Measurements from ENCODE around the gene CENPL. TPM values are rescaled to one million over a fixed set of nuclear protein-coding genes. Genes with fewer than 3 reads are reported as not detected.
A peak's percentile ranks its signal among the peaks of the same experiment; 100 is the strongest.
"Not testable (repeated sequence)": the region's sequence is repeated elsewhere in the genome, so short reads cannot be mapped to it uniquely, and the experiment has no call there.

Gene CENPL
- total RNA-seq, 2 experiments from 2014 or later, result 24.5 to 26.3 TPM

DNA sequence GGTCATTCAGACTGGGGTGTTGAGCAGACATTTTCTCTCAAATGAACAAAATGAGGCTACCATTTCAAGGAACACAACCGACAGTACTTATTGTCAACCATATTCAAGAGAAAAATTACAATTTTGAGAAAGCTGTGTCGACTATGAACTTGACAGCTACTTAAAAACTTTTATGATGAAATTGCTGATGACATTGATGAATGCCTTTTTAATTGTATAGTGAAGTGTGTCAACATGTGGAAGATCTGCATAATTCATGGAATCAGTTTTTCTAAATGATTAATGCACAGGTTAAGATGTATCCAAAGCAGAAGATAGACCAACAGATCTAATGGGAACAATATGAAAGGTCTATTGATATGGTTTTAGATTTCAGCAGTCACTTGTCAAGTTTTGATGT is 34.8 kb downstream of the CENPL start:
- Mint-ChIP-seq H3K4me3 (no peak overlapping the region), H3K4me1 (ENCODE audit: low read depth) (no peaks in the 10 kb centered on the region), H3K27ac (no peak overlapping the region), H3K27me3 (no peaks in the 10 kb centered on the region), H3K9me3 (no peaks in the 10 kb centered on the region), H3K36me3 (peaks cover 18% of the 10 kb centered on the region)
- ChIA-PET CTCF (interaction anchor here (0.8 kb wide), 1 partner anchor 288 kb away, joined by 3 read pairs; no protein-coding TSS in a partner anchor), POLR2A (no interaction called here)
- DNase-seq, result no peak
- intact Hi-C loops (cut with micrococcal nuclease), result no loop called here

DNA sequence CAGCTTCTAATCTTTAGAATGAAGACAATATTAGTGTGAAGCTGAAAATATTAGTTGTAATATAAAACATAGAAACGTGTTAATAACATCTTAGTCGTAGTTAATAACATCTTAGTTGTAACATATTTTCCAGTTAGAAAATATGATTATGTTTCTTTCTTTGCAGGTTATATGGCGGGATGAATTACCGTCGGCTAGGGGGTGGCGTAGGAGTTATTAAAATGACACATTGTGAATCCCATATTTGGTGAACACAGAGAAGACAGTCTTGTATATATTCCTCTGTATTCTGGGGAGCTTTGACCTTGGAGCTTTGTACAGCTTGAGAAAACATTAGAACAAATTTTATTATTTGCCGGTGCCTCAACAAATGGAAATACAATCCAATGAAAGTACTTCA is 39.7 kb downstream of the CENPL start:
- intact Hi-C loops (cut with micrococcal nuclease), result no loop called here
- POLR2A ChIA-PET, result no interaction called here
- Mint-ChIP-seq H3K27ac (no peak overlapping the region), H3K27me3 (no peaks in the 10 kb centered on the region), H3K4me1 (ENCODE audit: low read depth) (no peaks in the 10 kb centered on the region), H3K9me3 (no peaks in the 10 kb centered on the region), H3K36me3 (peaks cover 27% of the 10 kb centered on the region), H3K4me3 (no peak overlapping the region)
- DNase-seq, result no peak
- CTCF ChIA-PET, result no interaction called here

DNA sequence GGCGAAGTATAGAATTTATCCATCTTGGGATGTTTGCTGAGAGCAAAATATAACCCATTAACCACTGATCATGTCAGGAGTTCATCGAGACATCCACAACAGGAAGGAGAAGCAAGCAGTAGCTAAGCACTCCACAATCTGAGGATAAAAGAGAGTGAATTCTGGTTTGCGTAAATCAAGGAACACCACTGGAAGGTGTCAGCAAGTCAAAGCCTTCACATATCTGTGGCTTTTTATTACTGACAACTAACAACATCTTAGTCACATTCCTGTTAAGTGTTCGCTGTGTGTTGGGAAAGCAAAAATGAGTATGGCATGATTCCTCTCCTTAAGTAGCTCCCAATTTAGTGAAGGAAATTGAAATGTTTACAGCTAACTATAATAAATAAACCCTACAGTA is 44.7 kb downstream of the CENPL start:
- intact Hi-C loops (cut with micrococcal nuclease), result no loop called here
- H3K4me1 Mint-ChIP-seq (ENCODE audit: low read depth), result no peaks in the 10 kb centered on the region
- no peaks in the 10 kb centered on the region for H3K9me3 Mint-ChIP-seq
- CTCF ChIA-PET, result no interaction called here
- H3K36me3 Mint-ChIP-seq, result peaks cover 44% of the 10 kb centered on the region
- POLR2A ChIA-PET, result no interaction called here
- no peak overlapping the region for H3K27ac Mint-ChIP-seq
- no peak for DNase-seq
- H3K4me3 Mint-ChIP-seq, result no peak overlapping the region
- H3K27me3 Mint-ChIP-seq, result no peaks in the 10 kb centered on the region

- ChIA-PET POLR2A (no interaction called here), CTCF (no interaction called here)
- H3K4me1 Mint-ChIP-seq (ENCODE audit: low read depth), result peaks cover 2% of the 10 kb centered on the region
- H3K36me3 Mint-ChIP-seq, result peaks cover 34% of the 10 kb centered on the region
- H3K9me3 Mint-ChIP-seq, result no peaks in the 10 kb centered on the region
- H3K27me3 Mint-ChIP-seq, result no peaks in the 10 kb centered on the region
- no peak overlapping the region for H3K4me3 Mint-ChIP-seq
- intact Hi-C loops (cut with micrococcal nuclease), result no loop called here
- DNase-seq, result no peak
- H3K27ac Mint-ChIP-seq, result no peak overlapping the region
Measured at GRCh38 chr1:173775578-173776226, 49.0 kb downstream of the CENPL start.

DNA sequence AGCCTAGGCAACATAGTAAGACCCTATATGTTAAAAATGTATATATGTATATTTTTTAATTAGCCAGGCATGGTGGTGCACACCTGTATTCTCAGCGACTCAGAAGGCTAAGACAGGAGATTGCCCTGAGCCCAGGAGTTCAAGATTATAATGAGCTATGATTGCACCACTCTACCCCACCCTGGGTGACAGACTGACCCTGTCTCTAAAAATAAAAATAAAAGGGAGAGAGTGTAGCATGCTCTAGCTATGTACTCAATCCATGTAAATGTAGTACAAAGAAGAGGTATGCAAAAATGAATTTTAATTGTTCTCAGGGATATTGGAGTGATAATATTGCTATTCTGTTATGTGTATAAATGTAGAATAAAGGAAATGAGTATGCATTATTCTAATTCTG is 53.1 kb downstream of the CENPL start:
- Mint-ChIP-seq H3K27me3 (no peaks in the 10 kb centered on the region), H3K4me1 (ENCODE audit: low read depth) (peaks cover 28% of the 10 kb centered on the region), H3K27ac (no peak overlapping the region), H3K9me3 (no peaks in the 10 kb centered on the region), H3K36me3 (peaks cover 23% of the 10 kb centered on the region), H3K4me3 (no peak overlapping the region)
- ChIA-PET POLR2A (no interaction called here), CTCF (no interaction called here)
- DNase-seq, result no peak
- intact Hi-C loops (cut with micrococcal nuclease), result loop anchor here (2.0 kb wide), 1 partner anchor 57 kb away; the partner anchor contains the start of gene KLHL20

DNA sequence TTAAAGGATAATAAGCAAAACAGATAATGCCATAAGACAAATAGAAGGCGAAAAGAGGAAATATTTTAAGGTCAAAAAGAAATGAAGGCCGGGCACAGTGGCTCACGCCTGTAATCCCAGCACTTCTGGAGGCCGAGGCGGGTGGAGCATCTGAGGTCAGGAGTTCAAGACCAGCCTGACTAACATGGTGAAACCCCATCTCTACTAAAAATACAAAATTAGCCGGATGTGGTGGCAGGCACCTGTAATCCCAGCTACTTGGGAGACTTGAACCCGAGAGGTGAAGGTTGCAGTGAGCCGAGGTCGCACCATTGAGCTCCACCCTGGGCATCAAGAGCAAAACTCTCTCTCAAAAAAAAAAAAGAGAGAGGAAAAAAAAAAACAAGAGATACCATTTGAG is 54.4 kb downstream of the CENPL start:
- H3K27ac Mint-ChIP-seq, result peak overlapping the region; percentile 23
- peaks cover 28% of the 10 kb centered on the region for H3K4me1 Mint-ChIP-seq (ENCODE audit: low read depth)
- intact Hi-C loops (cut with micrococcal nuclease), result loop anchor here (2.0 kb wide), 1 partner anchor 56 kb away; the partner anchor contains the start of gene KLHL20
- peaks cover 16% of the 10 kb centered on the region for H3K36me3 Mint-ChIP-seq
- POLR2A ChIA-PET, result interaction anchor here (0.6 kb wide), 1 partner anchor 883 kb away, joined by 4 read pairs; no protein-coding TSS in a partner anchor
- H3K27me3 Mint-ChIP-seq, H3K4me3 Mint-ChIP-seq, H3K9me3 Mint-ChIP-seq: not testable (repeated sequence)
- peak; percentile 56 for DNase-seq
- CTCF ChIA-PET, result interaction anchor here (0.7 to 1.2 kb wide), 2 partner anchors 350 to 1028 kb away, joined by 3 read pairs; no protein-coding TSS in a partner anchor

GRCh38 chr1:173768827-173769226 is 55.9 kb downstream of the CENPL start:
- intact Hi-C loops (cut with micrococcal nuclease), result no loop called here
- H3K4me1 Mint-ChIP-seq (ENCODE audit: low read depth), result peaks cover 28% of the 10 kb centered on the region

DNA sequence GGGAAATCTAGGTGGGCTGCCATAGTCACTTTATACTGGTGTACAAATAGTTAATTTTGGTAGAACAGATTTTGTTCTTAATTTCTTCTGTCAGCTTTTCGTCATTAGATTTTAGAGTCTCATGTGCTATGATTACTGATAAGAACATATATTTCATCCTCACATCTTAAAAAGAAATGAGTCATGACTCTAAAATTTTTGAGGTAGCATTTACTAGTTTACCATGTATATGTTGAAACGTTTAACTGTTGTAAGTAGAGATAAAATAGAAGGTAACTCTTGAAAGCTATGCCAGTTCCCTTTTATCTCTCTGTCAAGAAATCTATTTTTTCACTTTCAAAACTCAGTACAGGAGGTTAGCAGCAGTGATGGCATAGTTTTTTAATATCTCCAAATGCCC is 56.5 kb downstream of the CENPL start:
- Mint-ChIP-seq H3K27me3 (no peaks in the 10 kb centered on the region), H3K36me3 (peaks cover 30% of the 10 kb centered on the region), H3K27ac (no peak overlapping the region), H3K9me3 (peaks cover 15% of the 10 kb centered on the region), H3K4me1 (ENCODE audit: low read depth) (peaks cover 28% of the 10 kb centered on the region), H3K4me3 (no peak overlapping the region)
- ChIA-PET CTCF (no interaction called here), POLR2A (no interaction called here)
- no peak for DNase-seq
- intact Hi-C loops (cut with micrococcal nuclease), result no loop called here

More at GRCh38 chr1:173768827-173769226, 55.9 kb downstream of the CENPL start:
- no peak overlapping the region for H3K27ac Mint-ChIP-seq
- peaks cover 8% of the 10 kb centered on the region for H3K9me3 Mint-ChIP-seq
- peaks cover 24% of the 10 kb centered on the region for H3K36me3 Mint-ChIP-seq
- DNase-seq, result no peak
- no peaks in the 10 kb centered on the region for H3K27me3 Mint-ChIP-seq
- POLR2A ChIA-PET, result no interaction called here
- CTCF ChIA-PET, result no interaction called here
- no peak overlapping the region for H3K4me3 Mint-ChIP-seq

GRCh38 chr1:173764331-173764730 is 60.4 kb downstream of the CENPL start:
- POLR2A ChIA-PET; CTCF ChIA-PET; H3K4me3 Mint-ChIP-seq; intact Hi-C loops (cut with micrococcal nuclease); H3K27ac Mint-ChIP-seq; H3K27me3 Mint-ChIP-seq; DNase-seq: not testable (repeated sequence)
- Mint-ChIP-seq H3K36me3 (peaks cover 49% of the 10 kb centered on the region), H3K4me1 (ENCODE audit: low read depth) (peaks cover 16% of the 10 kb centered on the region), H3K9me3 (peaks cover 28% of the 10 kb centered on the region)

DNA sequence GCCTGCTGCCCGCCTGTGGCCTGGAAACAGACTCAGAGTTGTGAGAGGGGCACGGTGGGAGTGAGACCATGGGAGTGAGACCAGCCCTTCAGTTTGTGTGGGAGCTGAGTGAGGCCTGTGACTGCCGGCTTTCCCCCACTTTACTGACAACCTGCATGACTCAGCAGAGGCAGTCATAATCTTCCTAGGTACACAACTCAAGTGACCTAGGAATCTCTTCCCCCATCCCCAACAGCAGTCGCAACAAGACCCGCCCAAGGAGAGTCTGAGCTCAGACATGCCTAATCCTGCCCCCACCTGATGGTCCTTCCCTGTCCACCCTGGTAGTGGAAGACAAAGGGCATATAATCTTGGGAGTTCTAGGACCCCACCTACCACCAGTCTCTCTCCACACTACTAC is 65.7 kb downstream of the CENPL start:
- intact Hi-C loops (cut with micrococcal nuclease), result no loop called here
- H3K27ac Mint-ChIP-seq, result no peak overlapping the region
- CTCF ChIA-PET, result no interaction called here

GRCh38 chr1:173758110-173758509 is 66.6 kb downstream of the CENPL start:
- intact Hi-C loops (cut with micrococcal nuclease), result no loop called here
- no peak for DNase-seq
- Mint-ChIP-seq H3K9me3 (peaks cover 12% of the 10 kb centered on the region), H3K4me3 (no peak overlapping the region), H3K36me3 (peaks cover 57% of the 10 kb centered on the region), H3K27me3 (no peaks in the 10 kb centered on the region), H3K27ac (no peak overlapping the region), H3K4me1 (ENCODE audit: low read depth) (no peaks in the 10 kb centered on the region)
- ChIA-PET CTCF (interaction anchor here (0.9 kb wide), 1 partner anchor 9 kb away, joined by 3 read pairs; no protein-coding TSS in a partner anchor), POLR2A (no interaction called here)

More for the DNA sequence above, 65.7 kb downstream of the CENPL start:
- no peak for DNase-seq
- Mint-ChIP-seq H3K4me3 (no peak overlapping the region), H3K36me3 (peaks cover 61% of the 10 kb centered on the region), H3K27me3 (no peaks in the 10 kb centered on the region), H3K9me3 (peaks cover 21% of the 10 kb centered on the region), H3K4me1 (ENCODE audit: low read depth) (no peaks in the 10 kb centered on the region)
- POLR2A ChIA-PET, result no interaction called here

DNA sequence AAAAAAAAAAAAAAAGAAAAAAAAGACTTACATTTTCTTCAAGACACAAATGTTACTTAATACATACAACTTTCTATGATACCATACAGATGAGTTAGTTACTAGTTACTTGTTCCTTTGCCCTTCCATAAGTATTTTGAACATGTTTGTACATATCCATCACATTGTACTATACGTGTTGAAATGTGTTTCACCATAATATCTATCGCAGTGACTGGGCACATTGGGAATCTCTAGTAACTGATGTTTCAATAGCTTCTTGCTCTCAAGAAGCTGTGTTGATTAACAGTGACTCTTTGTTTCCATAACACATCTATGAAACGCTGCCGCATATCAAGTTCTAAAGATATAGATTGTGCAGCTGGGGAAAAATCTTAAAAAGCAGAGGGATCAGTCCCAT is 67.0 kb downstream of the CENPL start:
- no peak for DNase-seq
- POLR2A ChIA-PET, result no interaction called here
- H3K27ac Mint-ChIP-seq, result no peak overlapping the region
- peaks cover 8% of the 10 kb centered on the region for H3K9me3 Mint-ChIP-seq
- intact Hi-C loops (cut with micrococcal nuclease), result no loop called here
- no peaks in the 10 kb centered on the region for H3K27me3 Mint-ChIP-seq
- H3K4me3 Mint-ChIP-seq, result no peak overlapping the region
- H3K36me3 Mint-ChIP-seq, result peaks cover 55% of the 10 kb centered on the region
- CTCF ChIA-PET, result interaction anchor here (0.9 kb wide), 1 partner anchor 9 kb away, joined by 3 read pairs; no protein-coding TSS in a partner anchor
- no peaks in the 10 kb centered on the region for H3K4me1 Mint-ChIP-seq (ENCODE audit: low read depth)

DNA sequence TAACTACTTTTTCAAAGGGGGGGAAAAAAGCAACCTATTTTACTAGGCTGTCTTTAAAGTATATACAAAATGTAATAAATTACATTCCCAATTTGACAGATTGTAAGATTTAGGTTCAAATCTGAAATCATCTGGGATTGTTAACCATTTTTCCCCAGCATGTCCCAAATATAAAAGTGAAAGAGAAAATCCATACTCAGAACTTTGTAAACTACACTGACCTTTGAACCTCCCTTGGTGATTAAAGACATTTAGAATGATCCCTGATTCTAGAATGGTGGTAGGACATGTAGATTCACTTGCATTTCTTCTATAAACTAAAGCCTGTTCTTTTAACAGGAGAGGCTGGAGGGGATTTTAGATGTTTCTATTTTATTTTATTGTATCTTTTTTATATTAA is 70.9 kb downstream of the CENPL start:
- ChIA-PET CTCF (no interaction called here), POLR2A (no interaction called here)
- Mint-ChIP-seq H3K4me1 (ENCODE audit: low read depth) (no peaks in the 10 kb centered on the region), H3K9me3 (no peaks in the 10 kb centered on the region), H3K27ac (no peak overlapping the region), H3K27me3 (no peaks in the 10 kb centered on the region), H3K36me3 (peaks cover 34% of the 10 kb centered on the region), H3K4me3 (no peak overlapping the region)
- intact Hi-C loops (cut with micrococcal nuclease), result no loop called here
- no peak for DNase-seq
